Measurements from ENCODE around the gene ZHX3. TPM values are rescaled to one million over a fixed set of nuclear protein-coding genes. Genes with fewer than 3 reads are reported as not detected.

Gene ZHX3
- total and polyA plus RNA-seq, 9 of the 15 experiments (the other 6 are each of a cell fraction or from before 2014, with no cell fraction given), result 0.80 to 14.6 (median 4.9) TPM

GRCh38 chr20:41320441-41320840 is 2.9 kb upstream of the ZHX3 start (continued):
- TF ChIP-seq FOXJ2 (tag; IDR thresholded peaks at IDR 0.05), result no peak
- no peak for TF ChIP-seq MGA (IDR thresholded peaks at IDR 0.05)
- no peak for TF ChIP-seq ZNF197 (CRISPR knock-in tag; IDR thresholded peaks at IDR 0.05; ENCODE audit: low read depth)
- no peak for TF ChIP-seq KLF1 (tag; IDR thresholded peaks at IDR 0.05)
- no peak for TF ChIP-seq VEZF1 (CRISPR knock-in tag; IDR thresholded peaks at IDR 0.05)
- TF ChIP-seq MNT (conservative IDR thresholded peaks at IDR 0.05), result no peak
- no peak for TF ChIP-seq CHAMP1 (IDR thresholded peaks at IDR 0.05)
- TF ChIP-seq RBBP5 (IDR thresholded peaks at IDR 0.05; ENCODE audit: borderline replicate concordance, insufficient read depth, low read length, poor library complexity, severe bottlenecking), result no peak
- no peak for TF ChIP-seq ZFP1 (CRISPR knock-in tag; IDR thresholded peaks at IDR 0.05)
